ENCODE measurements around the gene PLXDC2.

PLXDC2 gene

GRCh38 chr10:19815036-19815730 lies 1.0 kb upstream of the PLXDC2 start:
- in situ Hi-C loops (cut with HindIII; ENCODE audit: low sequenced_read_pairs): no loop called here

- in situ Hi-C loops (cut with HindIII; ENCODE audit: low sequenced_read_pairs): no loop called here
Measured at GRCh38 chr10:19815731-19816410, 361 bp upstream of the PLXDC2 start.

- in situ Hi-C loops (cut with HindIII; ENCODE audit: low sequenced_read_pairs): no loop called here
Measured at GRCh38 chr10:19817231-19817933, 1.1 kb downstream of the PLXDC2 start.

GRCh38 chr10:19818876-19819275 lies 2.6 kb downstream of the PLXDC2 start:
- in situ Hi-C loops (cut with HindIII; ENCODE audit: low sequenced_read_pairs): no loop called here

- in situ Hi-C loops (cut with HindIII; ENCODE audit: low sequenced_read_pairs): no loop called here
Measured at GRCh38 chr10:19819419-19820033, 3.3 kb downstream of the PLXDC2 start.

- in situ Hi-C loops (cut with HindIII; ENCODE audit: low sequenced_read_pairs): no loop called here
Measured at GRCh38 chr10:19824381-19825342, 8.4 kb downstream of the PLXDC2 start.

GRCh38 chr10:19825700-19826099 lies 9.5 kb downstream of the PLXDC2 start:
- in situ Hi-C loops (cut with HindIII; ENCODE audit: low sequenced_read_pairs): no loop called here

- in situ Hi-C loops (cut with HindIII; ENCODE audit: low sequenced_read_pairs): no loop called here
Measured at GRCh38 chr10:19826712-19827111, 10.5 kb downstream of the PLXDC2 start.

GRCh38 chr10:19828278-19829049 lies 12.2 kb downstream of the PLXDC2 start:
- in situ Hi-C loops (cut with HindIII; ENCODE audit: low sequenced_read_pairs): no loop called here

- in situ Hi-C loops (cut with HindIII; ENCODE audit: low sequenced_read_pairs): no loop called here
Measured at GRCh38 chr10:19832699-19833098, 16.5 kb downstream of the PLXDC2 start.

GRCh38 chr10:19833170-19833824 lies 17.1 kb downstream of the PLXDC2 start:
- in situ Hi-C loops (cut with HindIII; ENCODE audit: low sequenced_read_pairs): no loop called here

GRCh38 chr10:19835952-19836351 lies 19.7 kb downstream of the PLXDC2 start:
- in situ Hi-C loops (cut with HindIII; ENCODE audit: low sequenced_read_pairs): no loop called here

- in situ Hi-C loops (cut with HindIII; ENCODE audit: low sequenced_read_pairs): no loop called here
Measured at GRCh38 chr10:19839090-19839489, 22.9 kb downstream of the PLXDC2 start.

GRCh38 chr10:19839552-19839951 lies 23.3 kb downstream of the PLXDC2 start:
- in situ Hi-C loops (cut with HindIII; ENCODE audit: low sequenced_read_pairs): no loop called here

GRCh38 chr10:19840776-19841175 lies 24.5 kb downstream of the PLXDC2 start:
- in situ Hi-C loops (cut with HindIII; ENCODE audit: low sequenced_read_pairs): no loop called here

- in situ Hi-C loops (cut with HindIII; ENCODE audit: low sequenced_read_pairs): no loop called here
Measured at GRCh38 chr10:19843487-19843886, 27.3 kb downstream of the PLXDC2 start.

- in situ Hi-C loops (cut with HindIII; ENCODE audit: low sequenced_read_pairs): no loop called here
Measured at GRCh38 chr10:19845503-19846368, 29.5 kb downstream of the PLXDC2 start.

- in situ Hi-C loops (cut with HindIII; ENCODE audit: low sequenced_read_pairs): no loop called here
Measured at GRCh38 chr10:19847321-19847720, 31.1 kb downstream of the PLXDC2 start.
